Measurements from ENCODE around the gene TMED10.
A peak's percentile ranks its signal among the peaks of the same experiment; 100 is the strongest.

Gene TMED10

DNA sequence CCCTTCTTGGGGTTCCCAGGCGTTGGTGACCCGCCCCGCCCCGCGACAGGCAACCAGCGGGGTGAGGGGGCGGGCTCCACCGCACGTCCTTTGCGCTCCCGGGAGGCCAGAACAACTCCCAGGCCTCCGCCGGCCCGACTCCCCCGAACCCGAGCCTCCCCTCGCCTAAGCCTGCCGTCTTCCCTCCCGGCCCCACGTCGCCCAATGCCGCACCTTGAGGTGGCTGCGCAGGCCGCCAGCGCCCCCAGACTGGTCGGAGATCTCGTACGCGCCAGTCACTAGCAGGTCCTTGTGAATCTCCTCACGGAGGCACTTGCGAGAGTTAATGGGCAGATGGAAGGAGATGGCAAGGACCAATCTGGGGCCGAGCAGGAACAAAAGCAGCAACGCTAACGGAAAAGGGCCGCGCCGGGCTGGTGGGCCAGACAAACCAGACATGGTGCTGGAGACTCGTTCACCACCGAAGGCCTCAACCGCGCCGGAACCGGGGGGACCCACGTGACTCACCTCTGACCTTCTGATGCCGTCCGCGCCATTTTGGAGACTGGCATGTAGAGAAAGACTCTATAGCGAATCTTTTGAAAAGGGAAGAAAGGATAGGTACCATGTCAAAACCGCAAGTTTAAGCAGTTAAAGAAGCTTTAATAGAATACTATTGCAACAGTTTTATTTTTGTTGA lies at the start of gene TMED10:
Gene TMED10, minus strand, starts transcription at position 471 of the 679 bp plus-strand sequence. Its CDS starts 33 bp downstream, at position 438.
- DNase-seq, result peak; percentile 60 to 99 (median 82)

DNA sequence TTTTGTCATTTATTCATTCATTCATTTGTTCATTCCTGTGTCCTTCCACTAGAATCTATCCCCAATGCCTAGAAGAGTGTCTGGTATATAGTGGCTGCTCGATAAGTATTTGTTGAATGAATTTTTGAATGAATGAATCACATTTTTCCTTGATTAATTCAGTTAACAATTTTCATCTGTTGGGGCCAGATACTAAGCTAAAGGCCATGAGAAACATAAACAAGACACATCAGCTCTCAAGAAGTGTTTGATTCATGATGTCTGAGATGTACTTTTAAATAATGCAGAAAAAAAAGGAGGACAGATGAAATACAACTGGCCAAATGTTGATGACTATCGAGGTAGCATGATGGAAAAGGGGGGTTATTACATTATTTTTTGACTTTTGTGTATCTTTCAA lies 48.1 kb upstream of the TMED10 start:
- DNase-seq, result no peak

DNA sequence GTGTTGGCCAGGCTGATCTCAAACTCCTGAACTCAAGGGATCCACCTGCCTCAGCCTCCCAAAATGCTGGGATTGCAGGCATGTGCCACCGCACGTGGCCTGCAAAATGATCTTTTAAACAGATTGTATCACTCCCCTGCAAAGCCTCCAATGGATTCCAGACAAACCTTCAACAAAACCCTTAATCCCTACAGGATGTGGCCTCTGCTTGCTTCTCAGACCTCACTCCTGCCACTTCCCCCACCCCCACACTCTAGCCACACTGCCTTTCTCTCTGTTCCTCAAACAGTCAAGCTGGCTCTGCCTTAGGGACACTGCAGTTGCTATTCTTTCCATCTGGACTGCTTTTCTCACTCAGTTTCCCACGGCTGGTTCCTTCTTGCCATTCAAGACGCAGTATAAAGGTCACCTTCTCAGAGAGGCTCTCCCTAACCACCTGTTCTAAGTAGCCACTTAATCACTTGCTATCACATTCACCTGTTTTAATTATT lies 47.3 kb upstream of the TMED10 start:
- peak in 25 of 51 donors; percentile 3 to 56 (median 22) for DNase-seq

GRCh38 chr14:75222208-75222701 lies 45.8 kb upstream of the TMED10 start:
- DNase-seq, result peak in 5 of 51 donors; percentile 3 to 28 (median 8)

GRCh38 chr14:75221797-75222196 lies 45.4 kb upstream of the TMED10 start:
- no peak for DNase-seq

DNA sequence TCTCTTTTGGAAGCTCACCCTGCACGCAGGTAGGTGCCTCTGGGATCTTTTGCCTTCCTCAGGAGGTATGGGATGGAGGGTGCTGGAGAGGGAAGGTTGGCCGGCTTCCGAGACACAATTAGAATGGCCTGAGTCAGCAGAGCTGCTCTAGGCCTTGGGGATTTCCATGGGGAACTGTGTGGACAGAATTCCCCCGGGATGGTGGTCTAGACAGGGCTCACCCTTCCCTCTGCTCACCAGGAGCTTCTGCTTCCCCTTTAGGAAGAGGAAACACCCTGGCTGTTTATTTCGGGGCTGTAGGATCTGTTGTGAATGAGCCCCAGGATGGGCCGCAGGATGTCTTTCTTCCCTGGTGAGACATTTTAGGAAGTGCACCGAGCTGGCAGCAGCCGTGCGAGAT lies 43.7 kb upstream of the TMED10 start:
- DNase-seq, result no peak

- no peak for DNase-seq
Measured at GRCh38 chr14:75217508-75218206, 41.2 kb upstream of the TMED10 start.

DNA sequence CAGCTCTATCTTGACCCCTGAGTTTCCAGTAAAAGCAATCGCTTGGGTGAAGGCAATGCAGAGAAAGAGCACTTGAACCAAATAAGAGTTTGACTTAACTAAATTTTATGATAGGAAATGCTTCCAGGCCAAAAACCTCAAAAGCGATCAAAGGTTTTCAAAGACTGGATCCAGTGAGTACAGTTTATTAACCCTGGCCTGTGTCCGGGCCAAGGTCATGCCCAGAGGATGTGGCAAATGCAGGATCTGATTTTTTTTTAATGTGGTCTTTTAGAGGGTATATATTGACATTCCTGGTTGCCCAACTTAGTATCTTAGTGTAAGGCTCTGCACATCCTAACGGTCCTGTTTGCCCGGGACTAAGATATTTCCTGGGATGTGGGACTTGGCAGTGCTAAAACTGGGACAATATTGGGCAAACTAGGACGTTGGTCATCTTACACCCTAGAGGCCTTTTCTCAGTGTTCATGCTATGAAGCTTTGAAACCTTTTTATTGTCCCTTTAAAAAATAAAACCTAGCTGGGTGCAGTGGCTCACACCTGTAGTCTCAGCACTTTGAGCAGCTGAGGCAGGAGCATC lies 40.1 kb upstream of the TMED10 start:
- no peak for DNase-seq

DNA sequence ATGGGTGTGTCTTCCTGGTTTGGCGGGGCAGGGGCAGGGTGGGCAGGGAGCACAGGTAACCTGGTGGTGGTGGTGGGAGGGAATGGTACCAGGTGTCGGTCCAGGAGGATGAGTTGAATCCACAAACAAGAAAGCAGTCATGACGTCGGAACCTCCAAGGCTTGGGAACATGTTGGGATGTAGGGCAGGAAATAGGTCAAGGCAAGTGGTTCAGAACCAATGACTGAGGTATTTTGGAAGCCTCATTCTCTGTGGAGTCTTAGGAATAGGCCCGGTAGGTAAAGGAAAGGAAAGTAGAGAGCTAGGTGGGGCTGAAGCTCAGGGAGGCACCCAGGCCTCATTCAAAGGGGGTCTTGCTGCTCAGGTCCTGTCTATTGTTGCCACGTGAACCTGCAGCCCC lies 39.1 kb upstream of the TMED10 start:
- DNase-seq, result no peak

DNA sequence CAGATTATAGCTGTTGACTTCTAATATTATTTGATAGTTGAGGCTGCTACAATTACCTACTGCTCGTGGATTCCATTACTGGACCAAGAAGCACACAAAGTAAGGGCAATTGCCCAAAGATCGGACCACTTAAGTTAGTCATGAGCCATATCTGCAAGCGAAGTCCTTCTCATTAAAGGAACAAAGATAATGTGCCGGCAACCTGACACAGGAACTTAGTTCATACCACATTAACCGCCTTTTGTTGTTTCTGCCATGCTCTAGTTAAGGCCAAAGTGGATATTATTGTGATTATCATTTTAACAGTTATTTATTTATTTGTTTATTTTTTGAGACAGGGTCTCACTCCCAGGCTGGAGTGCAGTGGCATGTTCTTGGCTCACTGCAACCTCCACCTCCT lies 38.1 kb upstream of the TMED10 start:
- DNase-seq, result no peak

DNA sequence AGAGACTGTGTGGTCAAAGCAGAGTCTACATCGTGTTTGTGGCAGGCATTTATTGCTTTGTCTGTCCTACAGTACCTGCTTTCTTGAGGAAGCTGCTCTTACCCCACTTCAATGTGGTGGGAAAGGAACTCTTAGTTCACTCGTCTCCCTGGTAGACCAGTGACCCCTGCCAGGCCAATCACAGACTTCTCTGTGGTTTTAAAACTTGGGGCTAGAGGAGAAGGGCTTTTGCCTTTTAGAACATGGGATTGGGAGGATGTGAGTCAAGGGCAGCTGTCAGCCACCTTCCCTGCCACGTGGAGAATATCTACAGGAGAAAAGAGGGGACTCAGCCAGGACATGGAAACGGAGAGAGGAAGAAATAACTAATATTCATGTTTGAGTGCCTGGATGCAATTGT lies 36.8 kb upstream of the TMED10 start:
- no peak for DNase-seq

DNA sequence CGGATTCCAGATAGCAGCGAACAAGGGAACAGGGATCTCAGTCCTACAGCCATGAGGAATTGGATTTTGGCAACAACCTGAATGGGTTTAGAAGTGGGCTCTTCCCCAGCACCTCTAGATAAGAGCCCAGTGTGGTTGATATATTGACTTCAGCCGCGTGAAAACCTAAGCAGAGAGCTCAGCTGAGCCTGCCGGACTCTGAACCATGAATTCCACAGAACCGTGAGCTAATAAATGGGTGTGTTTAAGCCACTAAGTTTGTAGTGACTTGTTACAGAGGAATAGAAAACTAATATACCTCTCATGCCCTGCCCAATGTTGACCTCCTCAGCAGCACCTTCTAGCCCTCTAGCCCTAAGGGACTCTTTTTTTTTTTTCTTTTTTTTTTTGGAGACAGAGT lies 32.4 kb upstream of the TMED10 start:
- DNase-seq, result no peak

- DNase-seq, result no peak
Measured at GRCh38 chr14:75206190-75206589, 29.8 kb upstream of the TMED10 start.

GRCh38 chr14:75205591-75205990 lies 29.2 kb upstream of the TMED10 start:
- no peak for DNase-seq

DNA sequence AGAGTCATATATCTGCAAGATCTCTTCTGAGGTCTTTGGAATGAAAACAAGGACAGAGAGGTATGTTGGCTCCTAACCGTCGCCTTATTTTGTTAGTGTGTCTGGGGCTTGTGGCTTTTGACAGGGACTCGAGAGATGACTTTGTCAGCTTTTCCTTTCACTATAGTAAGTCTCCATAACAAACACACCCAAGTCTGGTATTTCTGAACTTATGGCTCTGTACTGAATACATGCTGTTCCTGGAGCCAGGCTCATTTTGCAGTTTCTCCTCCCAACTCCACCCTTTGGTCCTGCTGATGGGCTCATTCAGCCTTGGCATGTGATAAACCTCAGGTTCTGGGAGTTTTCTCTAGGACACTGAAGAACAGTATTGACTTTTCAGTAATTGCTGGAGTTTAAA lies 27.7 kb upstream of the TMED10 start:
- DNase-seq, result no peak

DNA sequence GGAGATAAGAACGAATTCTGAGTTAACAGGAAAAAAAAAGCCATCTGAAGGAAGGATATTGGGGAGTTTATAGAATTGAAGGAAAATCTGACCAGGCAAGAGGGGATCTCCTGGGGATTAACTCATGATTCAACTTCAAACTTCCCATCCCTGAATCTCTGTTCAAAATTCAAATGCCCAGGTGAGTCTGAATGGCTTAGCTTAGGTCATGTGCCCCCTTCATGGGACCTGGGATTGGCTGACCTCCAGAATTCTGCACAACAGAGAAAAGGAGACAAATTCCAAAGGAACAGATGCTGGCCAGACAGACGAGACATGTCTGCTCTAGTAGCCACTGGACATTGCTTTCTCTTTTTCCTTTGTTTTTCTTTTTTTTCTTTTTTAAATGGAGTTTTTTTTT lies 26.2 kb upstream of the TMED10 start:
- DNase-seq, result no peak

- DNase-seq, result no peak
Measured at GRCh38 chr14:75201087-75201486, 24.7 kb upstream of the TMED10 start.

- DNase-seq, result no peak
Measured at GRCh38 chr14:75200451-75200850, 24.0 kb upstream of the TMED10 start.

- DNase-seq, result peak in 25 of 51 donors; percentile 4 to 49 (median 29)
Measured at GRCh38 chr14:75198291-75198933, 22.0 kb upstream of the TMED10 start.

- DNase-seq, result no peak
Measured at GRCh38 chr14:75197338-75197737, 20.9 kb upstream of the TMED10 start.

GRCh38 chr14:75196468-75196867 lies 20.1 kb upstream of the TMED10 start:
- no peak for DNase-seq

- no peak for DNase-seq
Measured at GRCh38 chr14:75196064-75196463, 19.7 kb upstream of the TMED10 start.
